Heart right ventricle (tissue), 16 donors: Measurements from ENCODE around the gene PKNOX2. TPM values are rescaled to one million over a fixed set of nuclear protein-coding genes. Genes with fewer than 3 reads are reported as not detected.

Experiments used
- ATAC-seq, 8 donors: fragments of 200-7000 bp; cut with Tn5 transposase; one replicate each; pipeline ENCODE4 v1.9.1; 2020; ENCODE audit warnings: mild to moderate bottlenecking in 8 of 8, moderate library complexity in 8 of 8, moderate number of reproducible peaks in 1 of 8
- DNase-seq, 2 donors: peaks; one replicate each; pipeline ENCODE4 v3.0.0-alpha.2; 2020
- H3K27ac ChIP-seq, 10 donors: fragments of 200-600 bp; sonication (generic) in 2 of 10; one replicate each; pipeline versions ENCODE4 v1.5.0 to v1.8.0; 2020 to 2022; ENCODE audit warnings: mild to moderate bottlenecking in 3 of 10
- H3K27me3 ChIP-seq, 7 donors: fragments of 200-600 bp; one replicate each; pipeline ENCODE4 v1.8.0; 2021 to 2022; ENCODE audit warnings: mild to moderate bottlenecking in 2 of 7
- H3K36me3 ChIP-seq, 9 donors: fragments of 200-600 bp; sonication (generic) in 1 of 9; one replicate each; pipeline versions ENCODE4 v1.5.0 to v1.8.0; 2020 to 2022; ENCODE audit warnings: mild to moderate bottlenecking in 2 of 9
- H3K4me1 ChIP-seq, 9 donors: fragments of 200-600 bp; sonication (generic) in 1 of 9; one replicate each; pipeline versions ENCODE4 v1.5.0 to v1.8.0; 2020 to 2022; ENCODE audit warnings: mild to moderate bottlenecking in 4 of 9
- H3K4me3 ChIP-seq, 10 donors: fragments of 200-600 bp; sonication (generic) in 2 of 10; one replicate each; pipeline versions ENCODE4 v1.5.0 to v1.8.0; 2020 to 2022; ENCODE audit warnings: mild to moderate bottlenecking in 7 of 10, moderate library complexity in 2 of 10
- H3K9me3 ChIP-seq, 11 donors: fragments of 200-600 bp in 10 of 11; sonication (generic) in 2 of 11; one replicate each; pipeline versions ENCODE4 v1.5.0 to v1.8.0; 2013 to 2022; ENCODE audit warnings: mild to moderate bottlenecking in 2 of 11, control low read depth in 1 of 11, moderate library complexity in 1 of 11
- WGBS, 2 donors: extraction: QIAGEN DNeasy Blood & Tissue Kit; methylation state at CpG; one replicate each; pipeline ENCODE4 v1.1.7; 2013; ENCODE audit warnings: inconsistent platforms in 1 of 2; 5-methylcytosine and 5-hydroxymethylcytosine counted together
- intact Hi-C, 10 donors: fragments of 100-400 bp; cut with DNase I; formaldehyde crosslinking; loops; one replicate each; pipeline versions ENCODE4 v1.11.1 to v1.14.2; 2022
- polyA plus RNA-seq, 2 donors: library from polyadenylated mRNA; stranded (reverse); fragments of 200-250 nt; gene quantifications; one replicate each; pipeline ENCODE4 v1.2.3, GENCODE V29; 2013
- total RNA-seq, 10 donors: library from RNA; stranded (reverse); fragmentation: NEBNext Ultra II Directional in 3 of 10; extraction: Animal tissue kit (Norgen Biotek cat#: 25700) in 3 of 10; gene quantifications; one replicate each; pipeline versions ENCODE4 v1.2.1 to v1.2.4, GENCODE V29; 2021 to 2023
- TF ChIP-seq, protein P1 (sequence below), 9 donors: fragments of 200-600 bp; sonication (generic) in 2 of 9; IDR thresholded peaks; one replicate each; pipeline versions ENCODE4 v1.5.0 to v1.8.0; 2021 to 2022; ENCODE audit warnings: antibody characterized with exemption in 9 of 9, mild to moderate bottlenecking in 5 of 9, moderate library complexity in 1 of 9
- donor health status: Arrhythmogenic right ventricular cardiomyopathy.
- donor health status: ischemic (EF 13 %, LVEDD 7.1; RV severe dilation, severe dysfunction).
- donor health status: healthy with polysubstance abuse.
- donor health status: DM: no; HTN: yes; CAD: no.
- donor health status: DM: no; HTN: no; CAD: no.
- donor health status: ischemic (EF 25% LVEDD 6.9; RV normal size, moderate dysfunction).
- donor health status: ischemic (EF 25% LVEDD 5.7; RV mildly dilated, moderate dysfunction).
- donor health status: healthy.
- donor health status: DM: yes; HTN: yes; CAD: no.
- donor health status: Ischemic cardiomyopathy.
- donor health status: ischemic (EF 35%, LVEDD 5.7; RV mildly dilated, moderate dysfunction).
- donor health status: nonischemic (EF 11% LVEDD 7.7; RV severe dilation, severe dysfunction).
- donor health status: DM: yes; HTN: yes; CAD: no.
- donor health status: PGD.
- donor health status: ischemic (EF 29% LVEDD 5.4; RV normal size, mild dysfunction).
- donor health status: nonischemic (EF 23%, LVEDD 6.1; RV moderate dilation, normal function).

The PKNOX2 gene
- total and polyA plus RNA-seq, 12 donors, result 2.5 to 5.8 (median 4.5) TPM

DNA sequence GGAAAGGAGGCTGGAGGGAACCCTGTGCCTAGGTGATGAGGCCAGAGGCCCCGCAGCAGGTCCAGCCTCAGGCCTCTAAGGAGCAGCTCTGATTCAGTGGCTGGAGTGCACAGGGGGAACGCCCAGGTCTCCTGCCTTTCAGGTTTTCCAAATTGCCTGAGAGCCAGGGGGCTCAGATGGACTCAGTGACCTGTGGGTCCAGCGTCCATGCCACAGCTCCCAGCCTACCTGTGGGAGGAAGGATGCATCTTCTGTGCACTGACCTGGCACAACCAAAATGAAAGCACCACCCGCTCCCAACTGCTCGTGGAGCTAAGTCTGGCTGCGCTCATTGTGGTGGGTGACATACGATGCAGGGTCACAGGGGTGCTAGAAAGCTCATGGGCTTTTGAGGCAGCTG, 248.7 kb downstream of the PKNOX2 start:
- DNase-seq, result no peak
- intact Hi-C loops, result no loop called here
- no peak for ATAC-seq
- TF ChIP-seq, protein P1, sequence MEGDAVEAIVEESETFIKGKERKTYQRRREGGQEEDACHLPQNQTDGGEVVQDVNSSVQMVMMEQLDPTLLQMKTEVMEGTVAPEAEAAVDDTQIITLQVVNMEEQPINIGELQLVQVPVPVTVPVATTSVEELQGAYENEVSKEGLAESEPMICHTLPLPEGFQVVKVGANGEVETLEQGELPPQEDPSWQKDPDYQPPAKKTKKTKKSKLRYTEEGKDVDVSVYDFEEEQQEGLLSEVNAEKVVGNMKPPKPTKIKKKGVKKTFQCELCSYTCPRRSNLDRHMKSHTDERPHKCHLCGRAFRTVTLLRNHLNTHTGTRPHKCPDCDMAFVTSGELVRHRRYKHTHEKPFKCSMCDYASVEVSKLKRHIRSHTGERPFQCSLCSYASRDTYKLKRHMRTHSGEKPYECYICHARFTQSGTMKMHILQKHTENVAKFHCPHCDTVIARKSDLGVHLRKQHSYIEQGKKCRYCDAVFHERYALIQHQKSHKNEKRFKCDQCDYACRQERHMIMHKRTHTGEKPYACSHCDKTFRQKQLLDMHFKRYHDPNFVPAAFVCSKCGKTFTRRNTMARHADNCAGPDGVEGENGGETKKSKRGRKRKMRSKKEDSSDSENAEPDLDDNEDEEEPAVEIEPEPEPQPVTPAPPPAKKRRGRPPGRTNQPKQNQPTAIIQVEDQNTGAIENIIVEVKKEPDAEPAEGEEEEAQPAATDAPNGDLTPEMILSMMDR (IDR thresholded peaks at IDR 0.05), result no peak
- Histone ChIP-seq H3K27ac (no peak overlapping the region), H3K4me3 (no peak overlapping the region), H3K36me3 (peaks cover 0 to 5% (median 0%) of the 10 kb centered on the region in 9 donors), H3K4me1 (peaks cover 0 to 24% (median 14%) of the 10 kb centered on the region in 9 donors), H3K9me3 (no peaks in the 10 kb centered on the region), H3K27me3 (peaks cover 0 to 3% (median 0%) of the 10 kb centered on the region in 7 donors)
- 82 to 96% methylated on average over 7 of the region's 7 CpGs for WGBS, 2 donors

DNA sequence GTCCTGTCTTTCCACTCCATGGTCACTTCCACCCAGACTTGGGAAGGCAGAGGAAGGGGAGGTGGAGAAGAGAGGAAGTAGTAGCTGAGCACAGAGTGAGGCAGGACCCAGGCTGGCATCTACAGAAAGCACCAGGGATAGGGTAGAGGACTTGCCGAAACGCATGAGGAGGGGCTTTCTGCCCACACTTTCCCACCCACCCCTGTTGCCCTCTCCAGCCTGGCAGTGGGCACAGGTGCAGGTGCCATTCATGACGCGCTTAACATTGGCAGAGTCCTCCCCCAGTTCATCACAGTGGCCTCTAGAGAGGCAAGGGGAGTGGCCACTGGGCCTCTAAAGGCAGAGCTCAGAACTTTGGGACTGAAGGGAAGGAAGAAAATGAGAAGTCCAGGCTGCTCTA, 249.6 kb downstream of the PKNOX2 start:
- TF ChIP-seq, protein P1 (IDR thresholded peaks at IDR 0.05), result no peak
- H3K4me3 ChIP-seq, result no peak overlapping the region
- H3K27ac ChIP-seq, result no peak overlapping the region
- intact Hi-C loops, result no loop called here
- H3K27me3 ChIP-seq, result peaks cover 0 to 3% (median 0%) of the 10 kb centered on the region in 7 donors
- H3K4me1 ChIP-seq, result peaks cover 0 to 24% (median 9%) of the 10 kb centered on the region in 9 donors
- ATAC-seq (no peak), DNase-seq (no peak)
- 92 to 94% methylated on average over 4 of the region's 4 CpGs for WGBS, 2 donors
- no peaks in the 10 kb centered on the region for H3K9me3 ChIP-seq
- H3K36me3 ChIP-seq, result peaks cover 0 to 5% (median 0%) of the 10 kb centered on the region in 9 donors

DNA sequence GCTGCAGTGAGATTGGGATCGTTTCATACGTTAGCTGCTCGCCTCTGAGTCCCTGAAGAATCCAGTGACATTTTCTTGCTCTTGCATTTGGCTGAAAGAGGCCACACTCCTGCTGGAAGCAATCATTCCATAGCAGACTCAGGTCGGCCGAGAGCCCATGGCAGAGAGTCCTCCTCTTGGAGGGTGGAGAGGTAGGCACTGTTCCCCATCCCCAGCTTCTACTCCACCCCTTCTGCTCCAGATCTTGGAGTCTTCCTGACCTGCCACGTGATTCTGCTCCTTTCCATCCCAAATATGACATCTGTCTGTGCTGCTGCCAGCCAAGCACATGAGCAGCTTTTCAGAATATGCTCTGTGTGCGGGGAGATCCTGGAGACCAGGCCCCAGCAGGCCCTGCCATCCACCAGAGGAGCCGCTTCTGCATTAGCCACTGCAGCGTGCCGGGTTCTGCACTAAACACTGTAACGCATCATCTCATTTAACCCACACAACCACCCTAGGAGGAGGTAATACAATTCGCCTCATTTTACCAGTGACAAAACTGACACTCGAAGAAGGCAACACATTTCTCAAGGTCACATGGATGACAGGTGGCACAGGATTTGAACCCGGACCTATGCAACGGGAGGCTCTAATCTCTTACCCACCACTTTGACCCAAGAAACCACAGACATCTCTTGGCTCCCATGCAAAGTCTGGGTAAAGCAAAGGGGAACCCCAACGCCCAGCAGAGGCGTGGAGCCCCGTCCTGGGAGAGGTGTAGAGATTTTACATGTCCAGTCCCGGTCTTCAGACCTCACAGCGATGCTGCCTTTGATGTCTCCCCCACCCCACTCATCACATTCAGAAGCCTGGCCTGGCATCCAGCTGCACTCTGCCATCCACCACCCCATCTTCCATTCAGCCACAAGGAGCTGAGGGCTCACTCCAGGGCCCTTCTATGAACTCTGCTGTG, 252.7 kb downstream of the PKNOX2 start:
- TF ChIP-seq, protein P1 (IDR thresholded peaks at IDR 0.05), result no peak
- intact Hi-C loops, result no loop called here
- no peaks in the 10 kb centered on the region for H3K9me3 ChIP-seq
- ATAC-seq (peak; percentile 8 to 60 (median 40)), DNase-seq (no peak)
- H3K4me3 ChIP-seq, result no peak overlapping the region
- H3K4me1 ChIP-seq, result peaks cover 0 to 24% (median 9%) of the 10 kb centered on the region in 9 donors
- H3K36me3 ChIP-seq, result peaks cover 0 to 5% (median 0%) of the 10 kb centered on the region in 9 donors
- peak overlapping the region in 2 of 10 donors; percentile 47 to 64 for H3K27ac ChIP-seq
- H3K27me3 ChIP-seq, result no peaks in the 10 kb centered on the region
- 65 to 70% methylated on average over 20 of the region's 20 CpGs for WGBS, 2 donors

DNA sequence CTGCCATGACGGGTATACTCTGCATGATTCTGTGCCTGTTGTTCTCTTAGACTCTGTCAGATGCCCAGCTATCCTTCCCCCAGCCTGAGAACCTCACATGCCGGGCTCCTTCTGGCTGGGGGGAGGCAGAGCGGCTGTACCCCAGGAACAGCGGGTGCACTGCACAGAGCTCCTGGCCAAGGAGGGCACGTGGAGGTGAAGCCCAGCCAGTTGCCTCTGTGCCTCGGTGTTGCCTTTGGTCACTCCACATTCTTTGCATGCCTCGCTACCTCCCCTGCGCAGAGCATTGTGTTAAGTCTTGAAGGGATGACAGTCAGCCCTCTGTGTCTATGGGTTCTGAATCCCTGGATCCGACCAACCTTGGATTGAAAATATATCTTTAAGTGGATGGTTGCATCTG, 253.8 kb downstream of the PKNOX2 start:
- no peak overlapping the region for H3K4me3 ChIP-seq
- intact Hi-C loops, result no loop called here
- TF ChIP-seq, protein P1 (IDR thresholded peaks at IDR 0.05), result no peak
- H3K27ac ChIP-seq, result peak overlapping the region in 1 of 10 donors; percentile 6
- H3K27me3 ChIP-seq, result no peaks in the 10 kb centered on the region
- DNase-seq (no peak), ATAC-seq (peak in 7 of 8 donors; percentile 22 to 71 (median 52))
- WGBS, 2 donors, result 47 to 58% methylated on average over 9 of the region's 9 CpGs
- peaks cover 0 to 5% (median 0%) of the 10 kb centered on the region in 9 donors for H3K36me3 ChIP-seq
- peaks cover 0 to 24% (median 9%) of the 10 kb centered on the region in 9 donors for H3K4me1 ChIP-seq
- no peaks in the 10 kb centered on the region for H3K9me3 ChIP-seq
